HG02973 (cell line): ENCODE data around the gene CAVIN2.
"Not testable (repeated sequence)": the region's sequence is repeated elsewhere in the genome, so short reads cannot be mapped to it uniquely, and the experiment has no call there.

Experiments
- ATAC-seq: cut with Tn5 transposase; IDR thresholded peaks from one replicate; pipeline ENCODE4 v1.9.1; 2021; ENCODE audit warnings: moderate library complexity; ENCODE audit not compliant: unreplicated experiment

CAVIN2 gene

DNA sequence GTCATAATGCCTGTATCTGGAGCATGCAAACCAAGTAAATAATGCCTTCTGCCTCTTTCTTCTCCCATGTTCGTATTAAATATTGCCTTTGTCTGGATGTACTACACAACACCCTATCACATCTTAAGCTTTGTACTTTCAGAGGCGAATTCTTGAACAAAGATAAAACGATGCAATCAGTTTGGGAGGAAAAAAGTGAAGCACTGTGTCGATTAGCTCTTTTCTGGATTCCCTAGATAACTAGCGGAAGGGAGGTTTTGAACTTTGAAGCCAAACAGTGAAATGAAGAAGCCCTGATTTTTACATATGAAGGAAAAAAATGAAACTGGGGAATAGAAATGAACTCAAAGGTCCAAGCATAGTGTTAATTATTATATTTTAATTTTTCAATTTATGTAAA lies 44.7 kb downstream of the CAVIN2 start:
- no peak for ATAC-seq

- no peak for ATAC-seq
Observed at GRCh38 chr2:191800874-191801273, 46.0 kb downstream of the CAVIN2 start.

GRCh38 chr2:191799526-191799925 lies 47.4 kb downstream of the CAVIN2 start:
- ATAC-seq: no peak

DNA sequence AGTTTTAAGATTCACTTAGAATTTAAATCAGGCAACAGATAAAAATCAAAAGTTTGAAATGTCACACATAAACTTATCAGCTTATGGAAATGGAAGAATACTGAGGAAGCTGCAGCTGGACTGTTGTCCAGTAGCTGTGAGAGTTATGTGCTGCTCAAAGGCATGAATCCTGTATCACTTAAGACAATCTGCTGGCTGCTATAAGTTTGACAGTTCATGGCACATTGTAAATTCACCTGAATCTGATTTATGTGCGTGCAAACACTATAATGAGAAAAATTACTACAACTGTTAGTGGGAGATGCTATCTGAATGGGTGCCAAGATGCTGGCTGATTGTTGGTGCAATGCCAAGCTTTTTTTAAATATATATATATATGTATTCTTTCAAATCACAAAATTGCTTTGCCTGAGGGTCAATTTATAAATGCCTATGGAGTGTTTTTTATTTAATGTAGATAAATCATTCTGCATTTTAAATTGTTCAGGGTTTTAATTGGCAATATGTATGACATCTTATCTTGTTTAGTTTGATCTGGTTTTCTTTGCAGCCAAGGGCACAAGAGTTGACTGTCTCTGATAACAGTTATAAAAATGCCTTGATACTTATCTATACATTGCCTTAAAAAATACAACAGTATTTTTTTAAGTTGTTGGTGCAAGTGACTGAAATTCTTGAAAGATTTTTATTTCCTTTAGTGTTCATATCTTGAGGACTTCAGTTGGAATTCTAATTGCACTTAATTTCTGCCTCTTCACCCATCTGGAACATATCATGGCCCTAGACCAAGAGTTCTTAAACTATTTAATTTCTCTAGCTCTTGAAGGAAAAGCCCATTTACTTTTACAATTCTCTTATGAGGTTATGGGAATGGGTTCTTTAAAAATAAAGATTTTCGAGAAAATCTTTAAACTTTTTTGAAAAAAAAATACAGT lies 48.7 kb downstream of the CAVIN2 start:
- no peak for ATAC-seq

DNA sequence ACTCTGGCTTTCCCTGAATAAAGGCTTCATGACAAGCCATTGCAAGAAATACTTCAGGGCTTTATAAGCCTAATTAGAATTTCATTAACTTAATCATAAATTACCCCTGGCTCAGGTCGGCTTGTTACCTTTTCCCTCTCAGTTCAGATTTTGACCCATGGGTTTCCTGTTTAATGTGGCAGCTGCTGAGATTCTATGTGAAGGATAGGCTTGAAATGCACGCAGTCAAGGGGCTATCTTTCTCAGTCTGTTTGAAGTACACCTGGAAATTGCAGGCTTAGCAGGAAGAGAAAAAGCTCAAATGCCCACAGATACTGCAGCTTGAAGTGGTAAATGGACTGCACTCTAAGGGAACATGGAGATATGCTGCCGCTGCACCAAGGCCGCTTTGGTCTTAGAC lies 49.4 kb downstream of the CAVIN2 start:
- no peak for ATAC-seq

GRCh38 chr2:191795715-191796114 lies 51.2 kb downstream of the CAVIN2 start:
- ATAC-seq: no peak

- ATAC-seq: no peak
Observed at GRCh38 chr2:191791953-191792560, 54.8 kb downstream of the CAVIN2 start.

GRCh38 chr2:191790737-191791136 lies 56.2 kb downstream of the CAVIN2 start:
- ATAC-seq: no peak

DNA sequence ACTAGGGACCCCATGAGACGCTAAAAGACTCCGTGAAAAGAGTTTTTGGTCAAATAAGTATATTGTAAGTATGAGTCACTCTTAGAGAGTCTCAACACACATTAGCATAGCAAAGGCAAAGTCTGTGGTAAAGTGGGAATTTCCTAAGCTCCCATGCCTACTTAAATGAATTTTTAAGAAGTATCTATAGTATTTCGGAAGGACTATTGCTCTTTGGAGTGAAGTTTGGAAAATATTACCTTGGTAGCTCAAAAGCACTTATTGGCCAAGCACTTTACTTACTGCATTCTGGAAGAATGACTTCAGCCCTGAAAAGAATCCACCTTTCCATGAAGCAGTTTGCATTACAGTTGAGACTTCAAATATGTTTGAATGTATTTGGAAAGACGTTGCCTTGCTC lies 57.1 kb downstream of the CAVIN2 start:
- ATAC-seq: no peak

DNA sequence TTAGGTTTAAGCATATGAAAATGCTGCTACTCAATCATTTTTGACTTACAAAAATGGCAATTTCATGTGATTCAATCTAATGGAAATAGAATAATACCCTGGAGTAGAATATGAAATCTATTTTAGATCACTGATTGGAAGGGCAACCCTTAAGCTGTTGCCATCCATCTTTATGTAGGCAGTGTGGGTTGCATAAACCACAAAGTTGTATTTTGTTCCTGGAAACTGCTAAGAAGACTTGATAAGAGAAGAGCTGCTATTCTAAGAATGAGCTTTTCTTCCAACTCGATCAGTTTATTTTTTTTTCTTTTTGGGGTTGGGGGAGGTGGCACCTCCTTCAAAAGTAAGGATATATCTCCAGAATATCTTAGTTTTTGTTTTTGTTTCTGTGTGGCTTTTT lies 60.2 kb downstream of the CAVIN2 start:
- no peak for ATAC-seq

DNA sequence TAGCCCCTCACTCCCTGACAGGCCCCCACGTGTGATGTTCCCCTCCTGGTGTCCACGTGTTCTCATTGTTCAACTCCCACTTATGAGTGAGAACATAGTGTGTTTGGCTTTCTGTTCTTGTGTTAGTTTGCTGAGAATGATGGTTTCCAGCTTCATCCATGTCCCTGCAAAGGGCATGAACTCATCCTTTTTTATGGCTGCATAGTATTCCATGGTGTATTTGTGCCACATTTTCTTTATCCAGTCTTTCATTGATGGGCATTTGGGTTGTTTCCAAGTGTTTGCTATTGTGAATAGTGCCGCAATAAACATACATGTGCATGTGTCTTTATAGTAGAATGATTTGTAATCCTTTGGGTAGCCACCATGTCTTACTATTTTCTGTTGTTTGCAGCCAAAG lies 61.2 kb downstream of the CAVIN2 start:
- ATAC-seq: not testable (repeated sequence)
